Neural crest cell (in vitro differentiated cells): ENCODE data around the gene TPPP. TPM values are rescaled to one million over a fixed set of nuclear protein-coding genes. Genes with fewer than 3 reads are reported as not detected.

Experiments
- DNase-seq: peaks from one replicate; pipeline ENCODE4 v3.0.0; 2021; ENCODE audit warnings: low read depth, mixed read lengths, low spot score
- H3K27ac Mint-ChIP-seq: one replicate; pipeline ENCODE4 v1.8.0; 2021; ENCODE audit warnings: mild to moderate bottlenecking, mixed read lengths; ENCODE audit not compliant: unreplicated experiment
- H3K27me3 Mint-ChIP-seq: 2 replicates; pipeline ENCODE4 v1.8.0; 2021; ENCODE audit warnings: low read depth, mild to moderate bottlenecking, mixed read lengths
- H3K36me3 Mint-ChIP-seq: 2 replicates; pipeline ENCODE4 v1.8.0; 2021; ENCODE audit warnings: low read depth, mild to moderate bottlenecking, mixed read lengths
- H3K4me1 Mint-ChIP-seq: 2 replicates; pipeline ENCODE4 v1.8.0; 2021; ENCODE audit warnings: mixed read lengths
- H3K4me3 Mint-ChIP-seq: one replicate; pipeline ENCODE4 v1.8.0; 2021; ENCODE audit warnings: mild to moderate bottlenecking, mixed read lengths
- H3K9me3 Mint-ChIP-seq: 2 replicates; pipeline ENCODE4 v1.8.0; 2021; ENCODE audit warnings: mixed read lengths
- CTCF ChIP-seq: fragments of 200-600 bp; sonication (generic); conservative IDR thresholded peaks from 2 replicates; pipeline ENCODE4 v1.5.0; 2021; ENCODE audit warnings: antibody characterized with exemption, mild to moderate bottlenecking
- total RNA-seq: library from RNA; stranded (reverse); gene quantifications from 2 replicates; pipeline ENCODE4 v1.2.1, GENCODE V29; 2021

TPPP gene
- total RNA-seq, 1 donor from 2014 or later, result 2.7 TPM

GRCh38 chr5:652773-653350 lies 40.3 kb downstream of the TPPP start:
- peaks cover 33% of the 10 kb centered on the region for H3K36me3 Mint-ChIP-seq
- no peak overlapping the region for H3K4me3 Mint-ChIP-seq
- H3K4me1 Mint-ChIP-seq, result no peaks in the 10 kb centered on the region
- no peak for DNase-seq
- no peaks in the 10 kb centered on the region for H3K9me3 Mint-ChIP-seq
- no peak for TF ChIP-seq CTCF
- H3K27me3 Mint-ChIP-seq, result no peaks in the 10 kb centered on the region
- no peak overlapping the region for H3K27ac Mint-ChIP-seq

GRCh38 chr5:652023-652515 lies 41.1 kb downstream of the TPPP start:
- no peak for DNase-seq
- Mint-ChIP-seq H3K4me3 (no peak overlapping the region), H3K36me3 (peaks cover 30% of the 10 kb centered on the region), H3K27ac (no peak overlapping the region), H3K27me3 (no peaks in the 10 kb centered on the region), H3K4me1 (no peaks in the 10 kb centered on the region), H3K9me3 (no peaks in the 10 kb centered on the region)
- TF ChIP-seq CTCF, result no peak

- Mint-ChIP-seq H3K27me3 (no peaks in the 10 kb centered on the region), H3K4me1 (no peaks in the 10 kb centered on the region), H3K4me3 (no peak overlapping the region), H3K9me3 (no peaks in the 10 kb centered on the region), H3K36me3 (peaks cover 32% of the 10 kb centered on the region), H3K27ac (no peak overlapping the region)
- DNase-seq, result no peak
- TF ChIP-seq CTCF, result no peak
Observed at GRCh38 chr5:651296-652022, 41.7 kb downstream of the TPPP start.

GRCh38 chr5:647727-648126 lies 45.4 kb downstream of the TPPP start:
- H3K4me3 Mint-ChIP-seq, result no peak overlapping the region
- H3K36me3 Mint-ChIP-seq, result peaks cover 8% of the 10 kb centered on the region
- H3K27ac Mint-ChIP-seq, result no peak overlapping the region
- DNase-seq, result no peak
- H3K27me3 Mint-ChIP-seq, result no peaks in the 10 kb centered on the region
- no peaks in the 10 kb centered on the region for H3K4me1 Mint-ChIP-seq
- H3K9me3 Mint-ChIP-seq, result no peaks in the 10 kb centered on the region
- no peak for TF ChIP-seq CTCF

- no peak overlapping the region for H3K27ac Mint-ChIP-seq
- no peak for DNase-seq
- no peaks in the 10 kb centered on the region for H3K4me1 Mint-ChIP-seq
- no peaks in the 10 kb centered on the region for H3K27me3 Mint-ChIP-seq
- H3K4me3 Mint-ChIP-seq, result no peak overlapping the region
- TF ChIP-seq CTCF, result no peak
- H3K36me3 Mint-ChIP-seq, result peaks cover 5% of the 10 kb centered on the region
- H3K9me3 Mint-ChIP-seq, result no peaks in the 10 kb centered on the region
Observed at GRCh38 chr5:647311-647710, 45.8 kb downstream of the TPPP start.
